IMR-90 (cell line): ENCODE data around the gene ST7. TPM values are rescaled to one million over a fixed set of nuclear protein-coding genes. Genes with fewer than 3 reads are reported as not detected.
A peak's percentile ranks its signal among the peaks of the same experiment; 100 is the strongest.

Experiments used
- ATAC-seq: fragments of 200-7000 bp; cut with Tn5 transposase; 2 replicates; pipeline ENCODE4 v1.9.1; 2020; ENCODE audit warnings: low read depth, mild to moderate bottlenecking, moderate library complexity
- BruUV-seq: library from RNA; stranded (reverse); fragments of 400-500 nt; replicated peaks from 2 replicates; lab custom pipeline; 2021; lab: Mats Ljungman, UMichigan
- CTCF ChIA-PET: fragments of 300-600 bp; formaldehyde crosslinking; extraction: SDS; loops from one replicate; lab custom pipeline; 2021; ENCODE audit warnings: antibody characterized with exemption; lab: Yijun Ruan, JAX
- POLR2A ChIA-PET: fragments of 300-600 bp; sonication (Branson Sonifier 250); formaldehyde crosslinking; loops from one replicate; lab custom pipeline; 2022; ENCODE audit warnings: antibody characterized with exemption; ENCODE audit not compliant: unreplicated experiment; lab: Charles Lee
- DNase-seq: peaks from one replicate; pipeline ENCODE4 v3.0.0; 2013
- H2AFZ ChIP-seq: replicated peaks from 2 replicates; pipeline ENCODE3; 2013; ENCODE audit warnings: low read length, mild to moderate bottlenecking; ENCODE audit not compliant: poor library complexity
- H2AK5ac ChIP-seq: 2 replicates; pipeline ENCODE4 v1.6.1; 2013; ENCODE audit warnings: low read depth, low read length, inconsistent platforms
- H2AK9ac ChIP-seq: replicated peaks from 2 replicates; pipeline ENCODE3; 2013; ENCODE audit warnings: mild to moderate bottlenecking, low read depth, low read length, moderate library complexity; ENCODE audit not compliant: poor library complexity
- H2BK120ac ChIP-seq: 2 replicates; pipeline ENCODE4 v1.6.1; 2013; ENCODE audit warnings: low read depth, low read length, inconsistent platforms
- H2BK15ac ChIP-seq: 3 replicates; pipeline ENCODE4 v1.6.1; 2013; ENCODE audit warnings: low read depth, low read length, inconsistent platforms
- H2BK20ac ChIP-seq: 2 replicates; pipeline ENCODE4 v1.6.1; 2013; ENCODE audit warnings: low read depth, mild to moderate bottlenecking, inconsistent platforms, low read length, moderate library complexity
- H2BK5ac ChIP-seq: 2 replicates; pipeline ENCODE4 v1.6.1; 2013; ENCODE audit warnings: mild to moderate bottlenecking, low read depth, low read length, inconsistent platforms; ENCODE audit not compliant: poor library complexity, severe bottlenecking
- H3K14ac ChIP-seq: replicated peaks from 2 replicates; pipeline ENCODE4 v1.6.1; 2013; ENCODE audit warnings: low read depth, low read length, inconsistent platforms
- H3K18ac ChIP-seq: 2 replicates; pipeline ENCODE4 v1.6.1; 2013; ENCODE audit warnings: low read depth, low read length, control low read depth
- H3K23ac ChIP-seq: 2 replicates; pipeline ENCODE4 v1.6.1; 2013; ENCODE audit warnings: low read depth, low read length, inconsistent platforms
- H3K27ac ChIP-seq: 2 replicates; pipeline ENCODE4 v1.5.1; 2013; ENCODE audit warnings: mild to moderate bottlenecking, control low read depth, low read length; ENCODE audit not compliant: insufficient read depth
- H3K27me3 ChIP-seq: 2 replicates; pipeline ENCODE4 v1.6.1; 2013; ENCODE audit warnings: low read length; ENCODE audit not compliant: control insufficient read depth, insufficient read depth
- H3K36me3 ChIP-seq: 2 replicates; pipeline ENCODE4 v1.6.1; 2013; ENCODE audit warnings: low read length, mixed read lengths; ENCODE audit not compliant: control insufficient read depth, insufficient read depth
- H3K4ac ChIP-seq: 2 replicates; pipeline ENCODE4 v1.6.1; 2013; ENCODE audit warnings: low read depth, low read length, inconsistent platforms
- H3K4me1 ChIP-seq: 2 replicates; pipeline ENCODE4 v1.6.1; 2013; ENCODE audit warnings: low read length, mixed read lengths; ENCODE audit not compliant: control insufficient read depth, insufficient read depth
- H3K4me2 ChIP-seq: 2 replicates; pipeline ENCODE4 v1.6.1; 2013; ENCODE audit warnings: low read depth, mild to moderate bottlenecking, control low read depth, low read length, moderate library complexity
- H3K4me3 ChIP-seq: 2 replicates; pipeline ENCODE4 v1.5.1; 2013; ENCODE audit warnings: low read depth, mild to moderate bottlenecking, control low read depth, low read length, moderate library complexity; ENCODE audit not compliant: insufficient read depth
- H3K56ac ChIP-seq: 2 replicates; pipeline ENCODE4 v1.6.1; 2013; ENCODE audit warnings: low read length, inconsistent platforms; ENCODE audit not compliant: insufficient read depth; ENCODE audit errors: extremely low read depth
- H3K79me1 ChIP-seq, 2 experiments: 2 replicates each; pipeline ENCODE4 v1.6.1; 2013; ENCODE audit warnings: low read length in 2 of 2, inconsistent platforms in 1 of 2, low read depth in 1 of 2
- H3K9ac ChIP-seq: 2 replicates; pipeline ENCODE4 v1.6.1; 2013; ENCODE audit warnings: low read depth, low read length, control low read depth
- H3K9me1 ChIP-seq: 2 replicates; pipeline ENCODE4 v1.6.1; 2013; ENCODE audit warnings: low read length, inconsistent platforms; ENCODE audit not compliant: insufficient read depth
- H3K9me3 ChIP-seq: 2 replicates; pipeline ENCODE4 v1.6.1; 2013; ENCODE audit warnings: low read length; ENCODE audit not compliant: control insufficient read depth, insufficient read depth
- H4K20me1 ChIP-seq: 2 replicates; pipeline ENCODE4 v1.6.1; 2013; ENCODE audit warnings: low read length, inconsistent platforms; ENCODE audit not compliant: insufficient read depth
- H4K5ac ChIP-seq: 2 replicates; pipeline ENCODE4 v1.6.1; 2013; ENCODE audit warnings: mild to moderate bottlenecking, low read depth, low read length, control low read depth
- H4K8ac ChIP-seq, 2 experiments: 2 replicates each; pipeline ENCODE4 v1.6.1; 2013; ENCODE audit warnings: low read depth in 2 of 2, low read length in 2 of 2, control low read depth in 1 of 2, inconsistent platforms in 1 of 2
- H4K91ac ChIP-seq: 2 replicates; pipeline ENCODE4 v1.6.1; 2013; ENCODE audit warnings: low read depth, low read length, inconsistent platforms; ENCODE audit not compliant: insufficient read depth
- BHLHE40 ChIP-seq: fragments of 150-350 bp; IDR thresholded peaks from 2 replicates; pipeline ENCODE4 v1.6.1; 2016; ENCODE audit warnings: mild to moderate bottlenecking, low read depth, low read length
- CEBPB ChIP-seq: IDR thresholded peaks from 2 replicates; pipeline ENCODE4 v1.6.1; 2012; ENCODE audit warnings: low read depth, low read length, improper control_type of control experiment
- CHD1 ChIP-seq: IDR thresholded peaks from 2 replicates; pipeline ENCODE4 v1.6.1; 2012; ENCODE audit warnings: low read depth, low read length, improper control_type of control experiment
- FOS ChIP-seq: fragments of 150-350 bp; IDR thresholded peaks from 2 replicates; pipeline ENCODE4 v1.6.1; 2016; ENCODE audit warnings: low read depth, low read length
- MAFK ChIP-seq: IDR thresholded peaks from 2 replicates; pipeline ENCODE4 v1.6.1; 2012; ENCODE audit warnings: low read depth, low read length, improper control_type of control experiment
- MAZ ChIP-seq: IDR thresholded peaks from 2 replicates; pipeline ENCODE4 v1.6.1; 2012; ENCODE audit warnings: low read depth, mild to moderate bottlenecking, low read length, improper control_type of control experiment, moderate library complexity, borderline replicate concordance
- MXI1 ChIP-seq: IDR thresholded peaks from 2 replicates; pipeline ENCODE4 v1.6.1; 2012; ENCODE audit warnings: low read depth, mild to moderate bottlenecking, low read length, moderate library complexity, borderline replicate concordance
- NFE2L2 ChIP-seq: fragments of 150-350 bp; IDR thresholded peaks from 2 replicates; pipeline ENCODE4 v1.6.1; 2016; ENCODE audit warnings: low read depth, mild to moderate bottlenecking, low read length
- POLR2A ChIP-seq: IDR thresholded peaks from 2 replicates; pipeline ENCODE4 v1.6.1; 2012; ENCODE audit warnings: mild to moderate bottlenecking, low read depth, low read length
- RAD21 ChIP-seq: IDR thresholded peaks from 2 replicates; pipeline ENCODE4 v1.6.1; 2012; ENCODE audit warnings: low read length, improper control_type of control experiment
- RCOR1 ChIP-seq: IDR thresholded peaks from 2 replicates; pipeline ENCODE4 v1.6.1; 2012; ENCODE audit warnings: mild to moderate bottlenecking, low read length, improper control_type of control experiment; ENCODE audit not compliant: insufficient replicate concordance
- RFX5 ChIP-seq: IDR thresholded peaks from 2 replicates; pipeline ENCODE4 v1.8.0; 2012; ENCODE audit warnings: low read depth, mild to moderate bottlenecking, low read length, moderate library complexity
- SMC3 ChIP-seq: fragments of 150-350 bp; IDR thresholded peaks from 2 replicates; pipeline ENCODE4 v1.6.1; 2016; ENCODE audit warnings: low read depth, mild to moderate bottlenecking, antibody characterized with exemption, low read length, moderate library complexity
- WGBS, 2 experiments: methylation state at CpG; one replicate each; pipeline versions ENCODE4 v1.1.5 to v1.1.7; 2013; ENCODE audit warnings: missing lambda C conversion rate in 2 of 2; ENCODE audit not compliant: insufficient read length in 1 of 2; ENCODE audit errors: extremely low coverage in 2 of 2; 5-methylcytosine and 5-hydroxymethylcytosine counted together
- dilution Hi-C: fragments of 300-500 bp; cut with HindIII; formaldehyde crosslinking; loops from one replicate; pipeline ENCODE4 v1.14.3; 2018; ENCODE audit warnings: low sequenced_read_pairs; ENCODE audit not compliant: unreplicated experiment
- in situ Hi-C: fragments of 300-500 bp; cut with MboI; formaldehyde crosslinking; loops from 3 replicates; pipeline ENCODE4 v1.14.3; 2019; ENCODE audit warnings: low sequenced_read_pairs, inconsistent platforms, mixed read lengths
- intact Hi-C: fragments of 100-400 bp; cut with micrococcal nuclease; formaldehyde crosslinking; loops from 2 replicates; pipeline ENCODE4 v1.10.0; 2022
- polyA plus RNA-seq, 3 experiments: library from polyadenylated mRNA; depleted of rRNA; stranded (reverse); fragments of >200 nt; gene quantifications; 2 replicates each; pipeline ENCODE4 v1.2.3, GENCODE V29; 2012; ENCODE audit warnings: low replicate concordance in 1 of 3
- total RNA-seq: library from RNA; depleted of rRNA; stranded (reverse); fragments of >200 nt; gene quantifications from 2 replicates; pipeline ENCODE4 v1.2.3, GENCODE V29; 2012
- TF ChIP-seq, protein P1 (sequence below): conservative IDR thresholded peaks from 2 replicates; pipeline ENCODE4 v1.5.1; 2012; ENCODE audit warnings: mild to moderate bottlenecking, low read depth, low read length, improper control_type of control experiment
- TF ChIP-seq, protein P2 (sequence below): fragments of 150-350 bp; IDR thresholded peaks from 2 replicates; pipeline ENCODE4 v1.6.1; 2017; ENCODE audit warnings: mild to moderate bottlenecking, antibody characterized with exemption, low read length, low read depth
- TF ChIP-seq, protein P3 (sequence below): fragments of 150-350 bp; IDR thresholded peaks from 2 replicates; pipeline ENCODE4 v1.6.1; 2016; ENCODE audit warnings: low read depth, mild to moderate bottlenecking, low read length, moderate library complexity, borderline replicate concordance

The ST7 gene
- total and polyA plus RNA-seq, 2 of the 4 experiments (the other 2 are of a cell fraction), result 18.6 to 26.0 TPM

DNA sequence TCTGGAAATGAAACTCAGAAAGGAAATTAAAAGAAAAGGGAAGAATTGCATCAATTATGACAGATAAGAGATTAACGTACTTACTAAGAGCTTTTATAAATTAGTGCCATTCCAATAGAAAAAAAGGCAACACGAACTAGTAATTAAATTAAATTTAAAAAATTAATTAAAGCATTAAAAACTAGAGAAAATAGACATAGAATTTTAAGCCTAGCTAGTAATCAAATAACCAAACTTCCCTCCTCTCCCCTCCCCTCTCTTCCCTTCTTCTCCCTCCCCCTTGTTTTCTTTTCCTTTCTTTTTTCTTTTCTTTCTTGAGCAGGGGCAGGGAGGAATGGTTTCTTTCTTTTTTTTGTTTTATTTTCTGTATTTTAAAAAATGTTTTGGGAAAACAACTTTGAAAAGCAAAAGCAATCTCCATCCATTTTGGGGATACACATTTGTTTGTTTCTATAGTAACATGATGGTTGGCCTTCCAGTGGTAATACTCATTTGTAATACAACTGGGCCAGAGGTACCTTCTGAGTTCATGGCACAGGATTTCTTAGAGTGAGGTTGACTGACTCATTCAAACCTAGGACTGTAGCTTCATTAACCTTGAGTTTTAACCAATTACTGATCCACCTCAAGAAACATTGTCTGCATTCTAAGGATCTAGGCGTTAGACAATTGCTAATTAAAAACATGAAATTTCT is 132.6 kb downstream of the ST7 start:
- no CpG with 5 or more reads among the region's 3 CpGs for WGBS, 2 experiments
- DNase-seq, result peak; percentile 54

More for the DNA sequence above, 132.6 kb downstream of the ST7 start:
- Histone ChIP-seq H2AFZ (no peak overlapping the region), H3K14ac (no peak overlapping the region; the same call in 1 of the 2 replicates), H2BK20ac (no peak overlapping the region), H3K9me3 (no peaks in the 10 kb centered on the region), H3K23ac (no peak overlapping the region), H3K9ac (no peak overlapping the region), H3K4ac (no peak overlapping the region), H3K4me2 (no peak overlapping the region), H2BK120ac (no peak overlapping the region), H3K4me3 (no peak overlapping the region), H3K4me1 (peaks cover 5% of the 10 kb centered on the region; the same call in 1 of the 2 replicates), H3K18ac (no peak overlapping the region), H2BK5ac (no peak overlapping the region), H4K5ac (no peak overlapping the region), H3K79me1 (peaks cover 31 to 32% of the 10 kb centered on the region in 2 experiments), H3K27me3 (no peaks in the 10 kb centered on the region), H3K9me1 (0 out of 2 replicates have a peak, but pooled peaks cover 5% of the 10 kb centered on the region), H2BK15ac (no peak overlapping the region), H4K91ac (no peak overlapping the region), H2AK9ac (no peak overlapping the region), H2AK5ac (no peak overlapping the region), H4K20me1 (peaks cover 3% of the 10 kb centered on the region; the same call in 1 of the 2 replicates), H3K36me3 (no peaks in the 10 kb centered on the region), H4K8ac (no peak overlapping the region), H3K27ac (no peak overlapping the region), H3K56ac (no peak overlapping the region)
- ChIA-PET POLR2A (no interaction called here), CTCF (no interaction called here)
- intact Hi-C loops, result no loop called here
- in situ Hi-C loops, result no loop called here
- ATAC-seq, result no peak
- dilution Hi-C loops, result no loop called here
- TF ChIP-seq MXI1 (no peak), RCOR1 (no peak), FOS (no peak), MAFK (no peak), SMC3 (no peak), RFX5 (no peak), CHD1 (no peak), RAD21 (no peak), CEBPB (no peak), MAZ (no peak), BHLHE40 (no peak), POLR2A (no peak), NFE2L2 (no peak)
- TF ChIP-seq, protein P1, sequence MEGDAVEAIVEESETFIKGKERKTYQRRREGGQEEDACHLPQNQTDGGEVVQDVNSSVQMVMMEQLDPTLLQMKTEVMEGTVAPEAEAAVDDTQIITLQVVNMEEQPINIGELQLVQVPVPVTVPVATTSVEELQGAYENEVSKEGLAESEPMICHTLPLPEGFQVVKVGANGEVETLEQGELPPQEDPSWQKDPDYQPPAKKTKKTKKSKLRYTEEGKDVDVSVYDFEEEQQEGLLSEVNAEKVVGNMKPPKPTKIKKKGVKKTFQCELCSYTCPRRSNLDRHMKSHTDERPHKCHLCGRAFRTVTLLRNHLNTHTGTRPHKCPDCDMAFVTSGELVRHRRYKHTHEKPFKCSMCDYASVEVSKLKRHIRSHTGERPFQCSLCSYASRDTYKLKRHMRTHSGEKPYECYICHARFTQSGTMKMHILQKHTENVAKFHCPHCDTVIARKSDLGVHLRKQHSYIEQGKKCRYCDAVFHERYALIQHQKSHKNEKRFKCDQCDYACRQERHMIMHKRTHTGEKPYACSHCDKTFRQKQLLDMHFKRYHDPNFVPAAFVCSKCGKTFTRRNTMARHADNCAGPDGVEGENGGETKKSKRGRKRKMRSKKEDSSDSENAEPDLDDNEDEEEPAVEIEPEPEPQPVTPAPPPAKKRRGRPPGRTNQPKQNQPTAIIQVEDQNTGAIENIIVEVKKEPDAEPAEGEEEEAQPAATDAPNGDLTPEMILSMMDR, result no peak
- TF ChIP-seq, protein P2, sequence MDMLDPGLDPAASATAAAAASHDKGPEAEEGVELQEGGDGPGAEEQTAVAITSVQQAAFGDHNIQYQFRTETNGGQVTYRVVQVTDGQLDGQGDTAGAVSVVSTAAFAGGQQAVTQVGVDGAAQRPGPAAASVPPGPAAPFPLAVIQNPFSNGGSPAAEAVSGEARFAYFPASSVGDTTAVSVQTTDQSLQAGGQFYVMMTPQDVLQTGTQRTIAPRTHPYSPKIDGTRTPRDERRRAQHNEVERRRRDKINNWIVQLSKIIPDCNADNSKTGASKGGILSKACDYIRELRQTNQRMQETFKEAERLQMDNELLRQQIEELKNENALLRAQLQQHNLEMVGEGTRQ, result no peak
- TF ChIP-seq, protein P3, sequence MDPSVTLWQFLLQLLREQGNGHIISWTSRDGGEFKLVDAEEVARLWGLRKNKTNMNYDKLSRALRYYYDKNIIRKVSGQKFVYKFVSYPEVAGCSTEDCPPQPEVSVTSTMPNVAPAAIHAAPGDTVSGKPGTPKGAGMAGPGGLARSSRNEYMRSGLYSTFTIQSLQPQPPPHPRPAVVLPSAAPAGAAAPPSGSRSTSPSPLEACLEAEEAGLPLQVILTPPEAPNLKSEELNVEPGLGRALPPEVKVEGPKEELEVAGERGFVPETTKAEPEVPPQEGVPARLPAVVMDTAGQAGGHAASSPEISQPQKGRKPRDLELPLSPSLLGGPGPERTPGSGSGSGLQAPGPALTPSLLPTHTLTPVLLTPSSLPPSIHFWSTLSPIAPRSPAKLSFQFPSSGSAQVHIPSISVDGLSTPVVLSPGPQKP, result no peak
- no TSS peak for BruUV-seq
